ENCODE measurements around the gene NOS1AP. TPM values are rescaled to one million over a fixed set of nuclear protein-coding genes. Genes with fewer than 3 reads are reported as not detected.

The NOS1AP gene
- total RNA-seq, 1 donor from 2014 or later, result 4.9 TPM

- Histone ChIP-seq H3K4me1 (peaks cover 3% of the 10 kb centered on the region), H3K27ac (no peak overlapping the region), H3K9me3 (no peaks in the 10 kb centered on the region), H3K4me3 (no peak overlapping the region), H3K27me3 (no peaks in the 10 kb centered on the region), H3K36me3 (no peaks in the 10 kb centered on the region)
- DNase-seq (no peak), ATAC-seq (no peak)
- intact Hi-C loops (cut with DNase I), result no loop called here
- TF ChIP-seq CTCF (IDR thresholded peaks at IDR 0.05), result no peak
Measured at GRCh38 chr1:162088281-162088969, 18.9 kb downstream of the NOS1AP start.

GRCh38 chr1:162089748-162090147 is 20.3 kb downstream of the NOS1AP start:
- peaks cover 3% of the 10 kb centered on the region for H3K4me1 ChIP-seq
- intact Hi-C loops (cut with DNase I), result no loop called here

GRCh38 chr1:162090378-162090777 is 20.9 kb downstream of the NOS1AP start:
- DNase-seq (no peak), ATAC-seq (no peak)
- peaks cover 3% of the 10 kb centered on the region for H3K4me1 ChIP-seq
- no peaks in the 10 kb centered on the region for H3K27me3 ChIP-seq
- no peaks in the 10 kb centered on the region for H3K9me3 ChIP-seq
- H3K36me3 ChIP-seq, result no peaks in the 10 kb centered on the region
- no peak overlapping the region for H3K4me3 ChIP-seq
- no peak for TF ChIP-seq CTCF (IDR thresholded peaks at IDR 0.05)
- no peak overlapping the region for H3K27ac ChIP-seq
- intact Hi-C loops (cut with DNase I), result no loop called here

More at GRCh38 chr1:162089748-162090147, 20.3 kb downstream of the NOS1AP start:
- TF ChIP-seq CTCF (IDR thresholded peaks at IDR 0.05), result no peak
- Histone ChIP-seq H3K4me3 (no peak overlapping the region), H3K36me3 (no peaks in the 10 kb centered on the region), H3K27me3 (no peaks in the 10 kb centered on the region), H3K27ac (no peak overlapping the region), H3K9me3 (no peaks in the 10 kb centered on the region)
- DNase-seq (no peak), ATAC-seq (no peak)

GRCh38 chr1:162091681-162092524 is 22.4 kb downstream of the NOS1AP start:
- TF ChIP-seq CTCF (IDR thresholded peaks at IDR 0.05), result no peak
- H3K4me1 ChIP-seq, result peaks cover 3% of the 10 kb centered on the region
- no peaks in the 10 kb centered on the region for H3K9me3 ChIP-seq
- DNase-seq, result no peak
- intact Hi-C loops (cut with DNase I), result no loop called here
- H3K36me3 ChIP-seq, result no peaks in the 10 kb centered on the region
- no peak overlapping the region for H3K4me3 ChIP-seq
- ATAC-seq, result peak; percentile 36
- no peaks in the 10 kb centered on the region for H3K27me3 ChIP-seq
- H3K27ac ChIP-seq, result no peak overlapping the region

- Histone ChIP-seq H3K27me3 (no peaks in the 10 kb centered on the region), H3K4me3 (no peak overlapping the region), H3K9me3 (no peaks in the 10 kb centered on the region), H3K27ac (no peak overlapping the region), H3K36me3 (no peaks in the 10 kb centered on the region), H3K4me1 (peaks cover 3% of the 10 kb centered on the region)
- no peak for TF ChIP-seq CTCF (IDR thresholded peaks at IDR 0.05)
- intact Hi-C loops (cut with DNase I), result no loop called here
- no peak for DNase-seq
- no peak for ATAC-seq
Measured at GRCh38 chr1:162093095-162093494, 23.6 kb downstream of the NOS1AP start.

All from upper lobe of right lung (tissue), 1 donor.